HCT116 (cell line): ENCODE measurements around the gene PRMT3. TPM values are rescaled to one million over a fixed set of nuclear protein-coding genes. Genes with fewer than 3 reads are reported as not detected.

Experiments
- ATAC-seq: fragments of 200-7000 bp; cut with Tn5 transposase; 2 replicates; pipeline ENCODE4 v1.9.1; 2020; ENCODE audit warnings: mild to moderate bottlenecking, moderate library complexity
- BruUV-seq: library from RNA; stranded (reverse); fragments of 400-500 nt; replicated peaks from 2 replicates; lab custom pipeline; 2021; lab: Mats Ljungman, UMichigan
- CTCF ChIA-PET: fragments of 300-600 bp; sonication (Branson Sonifier 250); formaldehyde crosslinking; loops from one replicate; lab custom pipeline; 2021; ENCODE audit warnings: antibody characterized with exemption; lab: Charles Lee
- POLR2A ChIA-PET: fragments of 300-600, 350-600 bp; sonication (Branson Sonifier 250); formaldehyde crosslinking; loops from one replicate; lab custom pipeline; 2021; ENCODE audit warnings: antibody characterized with exemption; lab: Charles Lee
- RAD21 ChIA-PET, 2 experiments: fragments of 300-600 bp; sonication (Branson Sonifier 250); formaldehyde crosslinking; loops; one replicate each; lab custom pipeline; 2023; ENCODE audit warnings: low total read pairs in 2 of 2; ENCODE audit not compliant: uncharacterized antibody in 2 of 2, unreplicated experiment in 2 of 2, low non-redundant PET in 1 of 2; lab: Charles Lee
- DNase-seq: peaks from one replicate; pipeline ENCODE4 v3.0.0-alpha.2; 2010; ENCODE audit warnings: low read depth, low spot score
- H2AFZ ChIP-seq: fragments of 200-600 bp; shearing (Covaris generic), sonication (generic); 2 replicates; pipeline ENCODE4 v1.6.1; 2017; ENCODE audit warnings: low read depth, mixed run types, mixed read lengths, antibody characterized with exemption, low read length; ENCODE audit not compliant: poor library complexity, severe bottlenecking
- H3K27ac ChIP-seq: 2 replicates; pipeline ENCODE4 v1.5.1; 2012; ENCODE audit warnings: low read depth, low read length
- H3K27me3 ChIP-seq: fragments of 200-600 bp; sonication (generic); 2 replicates; pipeline ENCODE4 v1.6.1; 2016; ENCODE audit warnings: mixed run types, low read length, mixed read lengths; ENCODE audit not compliant: insufficient read depth
- H3K36me3 ChIP-seq, 2 experiments: fragments of 200-500 bp in 1 of 2; fragments of 200-600 bp in 1 of 2; sonication (Bioruptor generic) in 1 of 2; sonication (generic) in 1 of 2; 2 replicates each; pipeline versions ENCODE4 v1.5.1 to v1.6.1; 2014 to 2016; ENCODE audit warnings: low read length in 2 of 2, inconsistent platforms in 1 of 2, mixed read lengths in 1 of 2, mixed run types in 1 of 2; ENCODE audit not compliant: insufficient read depth in 2 of 2, control insufficient read depth in 1 of 2
- H3K4me1 ChIP-seq, 2 experiments: fragments of 200-600 bp in 1 of 2; sonication (generic) in 1 of 2; 2 replicates each; pipeline versions ENCODE4 v1.5.1 to v1.6.1; 2012 to 2017; ENCODE audit warnings: low read length in 2 of 2, inconsistent platforms in 1 of 2, mild to moderate bottlenecking in 1 of 2, mixed read lengths in 1 of 2, mixed run types in 1 of 2, moderate library complexity in 1 of 2; ENCODE audit not compliant: insufficient read depth in 2 of 2, control insufficient read depth in 1 of 2
- H3K4me2 ChIP-seq: fragments of 200-600 bp; sonication (generic); 2 replicates; pipeline ENCODE4 v1.6.1; 2017; ENCODE audit warnings: mixed run types, low read length, mixed read lengths
- H3K4me3 ChIP-seq, 2 experiments: fragments of 200-600 bp in 1 of 2; sonication (generic) in 1 of 2; replicated peaks in 1 of 2; 2 replicates each; pipeline ENCODE4 v1.5.1; 2011 to 2016; ENCODE audit warnings: low read length in 2 of 2, control low read depth in 1 of 2, low read depth in 1 of 2, mild to moderate bottlenecking in 1 of 2, mixed read lengths in 1 of 2, mixed run types in 1 of 2
- H3K79me2 ChIP-seq: fragments of 200-600 bp; sonication (generic); 2 replicates; pipeline ENCODE4 v1.6.1; 2017; ENCODE audit warnings: mild to moderate bottlenecking, mixed run types, low read length, moderate library complexity, mixed read lengths; ENCODE audit not compliant: insufficient read depth
- H3K9ac ChIP-seq: fragments of 200-600 bp; sonication (generic); 2 replicates; pipeline ENCODE4 v1.6.1; 2016; ENCODE audit warnings: low read length, mixed read lengths
- H3K9me2 ChIP-seq: fragments of 200-600 bp; sonication (generic), shearing (Covaris generic); 2 replicates; pipeline ENCODE4 v1.6.1; 2017; ENCODE audit warnings: mixed run types, mild to moderate bottlenecking, moderate library complexity; ENCODE audit not compliant: insufficient read depth
- H3K9me3 ChIP-seq, 2 experiments: fragments of 200-500 bp in 1 of 2; fragments of 200-600 bp in 1 of 2; sonication (Bioruptor generic) in 1 of 2; sonication (generic) in 1 of 2; 2 replicates each; pipeline ENCODE4 v1.6.1; 2014 to 2017; ENCODE audit warnings: low read length in 2 of 2, mixed read lengths in 2 of 2, inconsistent platforms in 1 of 2, low read depth in 1 of 2, mild to moderate bottlenecking in 1 of 2, mixed run types in 1 of 2, moderate library complexity in 1 of 2; ENCODE audit not compliant: control insufficient read depth in 1 of 2, insufficient read depth in 1 of 2
- H4K20me1 ChIP-seq: fragments of 200-600 bp; sonication (generic), shearing (Covaris generic); 2 replicates; pipeline ENCODE4 v1.6.1; 2017; ENCODE audit warnings: mixed run types, mild to moderate bottlenecking, moderate library complexity; ENCODE audit not compliant: insufficient read depth
- CBX3 ChIP-seq: IDR thresholded peaks from 2 replicates; pipeline ENCODE4 v1.6.1; 2012; ENCODE audit warnings: low read depth
- CEBPB ChIP-seq: IDR thresholded peaks from 2 replicates; pipeline ENCODE4 v1.6.1; 2012; ENCODE audit warnings: low read depth
- EZH2 ChIP-seq: fragments of 200-600 bp; sonication (generic); IDR thresholded peaks from 2 replicates; pipeline ENCODE4 v1.6.1; 2017; ENCODE audit warnings: antibody characterized with exemption, mixed run types
- EZH2phosphoT487 ChIP-seq: fragments of 200-600 bp; IDR thresholded peaks from 2 replicates; pipeline ENCODE4 v1.6.1; 2018; ENCODE audit warnings: antibody characterized with exemption, borderline replicate concordance
- JUND ChIP-seq: IDR thresholded peaks from 2 replicates; pipeline ENCODE4 v1.6.1; 2012
- POLR2A ChIP-seq: IDR thresholded peaks from 2 replicates; pipeline ENCODE4 v1.7.0; 2011; ENCODE audit warnings: borderline replicate concordance; ENCODE audit not compliant: insufficient read depth, insufficient read length; ENCODE audit errors: extremely low read depth
- POLR2AphosphoS5 ChIP-seq: IDR thresholded peaks from 2 replicates; pipeline ENCODE4 v1.6.1; 2011; ENCODE audit warnings: mild to moderate bottlenecking, low read depth, low read length, moderate library complexity
- SIN3A ChIP-seq: IDR thresholded peaks from 2 replicates; pipeline ENCODE4 v1.6.1; 2012; ENCODE audit warnings: low read depth
- SP1 ChIP-seq: IDR thresholded peaks from 2 replicates; pipeline ENCODE4 v1.6.1; 2012; ENCODE audit warnings: low read depth
- ZBTB33 ChIP-seq: IDR thresholded peaks from 2 replicates; pipeline ENCODE4 v1.6.1; 2011; ENCODE audit warnings: mild to moderate bottlenecking, low read length, moderate library complexity; ENCODE audit not compliant: insufficient replicate concordance; ENCODE audit errors: extremely low read depth
- ZFX ChIP-seq: fragments of 450-650 bp; IDR thresholded peaks from 2 replicates; pipeline ENCODE4 v1.6.1; 2017
- intact Hi-C: fragments of 100-400 bp; cut with micrococcal nuclease; formaldehyde crosslinking; loops from 2 replicates; pipeline ENCODE4 v1.10.0; 2022
- total RNA-seq: library from RNA; stranded (reverse); gene quantifications from one replicate; pipeline ENCODE4 v1.2.1, GENCODE V29; 2021; ENCODE audit not compliant: unreplicated experiment

The PRMT3 gene
- total RNA-seq, 1 experiment from 2014 or later = 24.3 TPM

- TF ChIP-seq SIN3A = no peak
- no peak for TF ChIP-seq SP1
- TF ChIP-seq JUND = no peak
- no peak for TF ChIP-seq EZH2
- no peak for TF ChIP-seq ZBTB33
Measured at GRCh38 chr11:20536365-20536764, 148.8 kb downstream of the PRMT3 start (continued).

- DNase-seq (no peak), ATAC-seq (no peak)
- Histone ChIP-seq H3K27me3 (peaks cover 14% of the 10 kb centered on the region), H3K9me3 (no peaks in the 10 kb centered on the region), H3K4me3 (no peak overlapping the region), H3K4me1 (no peaks in the 10 kb centered on the region), H3K27ac (no peak overlapping the region), H3K79me2 (no peaks in the 10 kb centered on the region), H2AFZ (no peak overlapping the region), H3K4me2 (no peak overlapping the region), H3K36me3 (no peaks in the 10 kb centered on the region), H3K9me2 (no peaks in the 10 kb centered on the region), H4K20me1 (no peaks in the 10 kb centered on the region), H3K9ac (no peak overlapping the region)
- ChIA-PET CTCF (no interaction called here), POLR2A (no interaction called here), RAD21 (no interaction called here)
- TF ChIP-seq CEBPB (no peak), ZBTB33 (no peak), JUND (no peak), ZFX (no peak), POLR2AphosphoS5 (no peak), CBX3 (no peak), POLR2A (no peak), EZH2phosphoT487 (no peak)
- no TSS peak for BruUV-seq
- intact Hi-C loops = no loop called here
Measured at GRCh38 chr11:20536784-20537183, 149.3 kb downstream of the PRMT3 start.
